Heart left ventricle (tissue), 13 donors: ENCODE data around the gene TMEM250.

Experiments used
- POLR2A ChIP-seq, 2 donors: fragments of 450-650 bp; IDR thresholded peaks; one replicate each; pipeline ENCODE4 v1.6.1; 2017; ENCODE audit warnings: antibody characterized with exemption in 2 of 2, mild to moderate bottlenecking in 2 of 2, moderate library complexity in 2 of 2
- TF ChIP-seq, protein P1 (sequence below), 12 donors: fragments of 200-600 bp; sonication (generic) in 4 of 12; IDR thresholded peaks; one replicate each; pipeline versions ENCODE4 v1.5.0 to v1.8.0; 2018 to 2022; ENCODE audit warnings: antibody characterized with exemption in 12 of 12, mild to moderate bottlenecking in 5 of 12
- donor health status: ischemic (EF 13 %, LVEDD 7.1; RV severe dilation, severe dysfunction).
- donor health status: DM: no; HTN: yes; CAD: no.
- donor health status: DM: no; HTN: no; CAD: no.
- donor health status: ischemic (EF 25% LVEDD 6.9; RV normal size, moderate dysfunction).
- donor health status: ischemic (EF 25% LVEDD 5.7; RV mildly dilated, moderate dysfunction).
- donor health status: ischemic (EF 35%, LVEDD 5.7; RV mildly dilated, moderate dysfunction).
- donor health status: nonischemic (EF 11% LVEDD 7.7; RV severe dilation, severe dysfunction).
- donor health status: DM: yes; HTN: yes; CAD: no.
- donor health status: PGD.
- donor health status: ischemic (EF 29% LVEDD 5.4; RV normal size, mild dysfunction).
- donor health status: nonischemic (EF 23%, LVEDD 6.1; RV moderate dilation, normal function).

DNA sequence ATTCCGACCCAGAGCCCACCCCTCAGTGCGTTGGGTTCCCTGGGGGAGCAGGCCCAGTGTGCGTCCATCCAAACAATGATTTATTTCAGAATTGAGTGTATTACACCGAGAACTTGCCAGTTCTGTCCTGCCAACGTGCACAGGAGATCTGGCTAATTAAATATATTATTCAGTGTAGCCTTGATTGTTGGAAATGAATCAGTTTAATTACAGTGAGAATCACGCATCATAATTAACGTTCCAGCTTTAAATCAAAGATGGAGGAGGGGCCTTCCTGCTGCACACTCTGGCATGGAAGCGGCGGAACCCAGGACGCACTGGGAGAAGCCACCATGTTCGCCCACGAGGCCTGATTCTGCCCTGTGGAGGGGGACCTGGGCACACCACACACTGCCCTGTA lies 30.7 kb upstream of the TMEM250 start:
- TF ChIP-seq POLR2A (IDR thresholded peaks at IDR 0.05): no peak
- TF ChIP-seq, protein P1, sequence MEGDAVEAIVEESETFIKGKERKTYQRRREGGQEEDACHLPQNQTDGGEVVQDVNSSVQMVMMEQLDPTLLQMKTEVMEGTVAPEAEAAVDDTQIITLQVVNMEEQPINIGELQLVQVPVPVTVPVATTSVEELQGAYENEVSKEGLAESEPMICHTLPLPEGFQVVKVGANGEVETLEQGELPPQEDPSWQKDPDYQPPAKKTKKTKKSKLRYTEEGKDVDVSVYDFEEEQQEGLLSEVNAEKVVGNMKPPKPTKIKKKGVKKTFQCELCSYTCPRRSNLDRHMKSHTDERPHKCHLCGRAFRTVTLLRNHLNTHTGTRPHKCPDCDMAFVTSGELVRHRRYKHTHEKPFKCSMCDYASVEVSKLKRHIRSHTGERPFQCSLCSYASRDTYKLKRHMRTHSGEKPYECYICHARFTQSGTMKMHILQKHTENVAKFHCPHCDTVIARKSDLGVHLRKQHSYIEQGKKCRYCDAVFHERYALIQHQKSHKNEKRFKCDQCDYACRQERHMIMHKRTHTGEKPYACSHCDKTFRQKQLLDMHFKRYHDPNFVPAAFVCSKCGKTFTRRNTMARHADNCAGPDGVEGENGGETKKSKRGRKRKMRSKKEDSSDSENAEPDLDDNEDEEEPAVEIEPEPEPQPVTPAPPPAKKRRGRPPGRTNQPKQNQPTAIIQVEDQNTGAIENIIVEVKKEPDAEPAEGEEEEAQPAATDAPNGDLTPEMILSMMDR (IDR thresholded peaks at IDR 0.05): no peak
